ENCODE results near the gene BPHL.
"Not testable (repeated sequence)": the region's sequence is repeated elsewhere in the genome, so short reads cannot be mapped to it uniquely, and the experiment has no call there.

The BPHL gene

GRCh38 chr6:3171313-3172175, 53.0 kb downstream of the BPHL start:
- H3K27ac Mint-ChIP-seq; H3K4me1 Mint-ChIP-seq; H3K9me3 Mint-ChIP-seq; ATAC-seq; H3K36me3 Mint-ChIP-seq (ENCODE audit: low read depth); H3K27me3 Mint-ChIP-seq; DNase-seq; H3K4me3 Mint-ChIP-seq: not testable (repeated sequence)

GRCh38 chr6:3172789-3173188, 54.3 kb downstream of the BPHL start:
- DNase-seq; H3K27ac Mint-ChIP-seq; H3K27me3 Mint-ChIP-seq; H3K36me3 Mint-ChIP-seq (ENCODE audit: low read depth); ATAC-seq; H3K9me3 Mint-ChIP-seq; H3K4me1 Mint-ChIP-seq; H3K4me3 Mint-ChIP-seq: not testable (repeated sequence)

- not testable (repeated sequence) for ATAC-seq; H3K27ac Mint-ChIP-seq; H3K4me3 Mint-ChIP-seq; H3K9me3 Mint-ChIP-seq; H3K27me3 Mint-ChIP-seq; DNase-seq; H3K36me3 Mint-ChIP-seq (ENCODE audit: low read depth); H3K4me1 Mint-ChIP-seq
Observed at GRCh38 chr6:3173636-3174089, 55.2 kb downstream of the BPHL start.

- DNase-seq (no peak), ATAC-seq (no peak)
- no peaks in the 10 kb centered on the region for H3K36me3 Mint-ChIP-seq (ENCODE audit: low read depth)
- H3K27ac Mint-ChIP-seq, result no peak overlapping the region
- no peak overlapping the region for H3K4me3 Mint-ChIP-seq
- no peaks in the 10 kb centered on the region for H3K9me3 Mint-ChIP-seq
- peaks cover 4% of the 10 kb centered on the region for H3K4me1 Mint-ChIP-seq
- H3K27me3 Mint-ChIP-seq, result peaks cover 17% of the 10 kb centered on the region
Observed at GRCh38 chr6:3175715-3176402, 57.3 kb downstream of the BPHL start.

GRCh38 chr6:3176562-3177355, 58.2 kb downstream of the BPHL start:
- ATAC-seq (peak; percentile 94), DNase-seq (peak; percentile 28)
- no peak overlapping the region for H3K4me3 Mint-ChIP-seq
- H3K36me3 Mint-ChIP-seq (ENCODE audit: low read depth), result no peaks in the 10 kb centered on the region
- peaks cover 4% of the 10 kb centered on the region for H3K4me1 Mint-ChIP-seq
- H3K27ac Mint-ChIP-seq, result no peak overlapping the region
- H3K27me3 Mint-ChIP-seq, result peaks cover 19% of the 10 kb centered on the region
- no peaks in the 10 kb centered on the region for H3K9me3 Mint-ChIP-seq

- not testable (repeated sequence) for H3K4me1 Mint-ChIP-seq; ATAC-seq; H3K9me3 Mint-ChIP-seq; H3K36me3 Mint-ChIP-seq (ENCODE audit: low read depth); H3K27ac Mint-ChIP-seq; DNase-seq; H3K4me3 Mint-ChIP-seq
- peaks cover 19% of the 10 kb centered on the region for H3K27me3 Mint-ChIP-seq
Observed at GRCh38 chr6:3178666-3179065, 60.2 kb downstream of the BPHL start.

- H3K4me3 Mint-ChIP-seq, result peak overlapping the region; percentile 57
- H3K4me1 Mint-ChIP-seq; ATAC-seq; DNase-seq; H3K36me3 Mint-ChIP-seq (ENCODE audit: low read depth); H3K9me3 Mint-ChIP-seq; H3K27ac Mint-ChIP-seq: not testable (repeated sequence)
- H3K27me3 Mint-ChIP-seq, result peaks cover 25% of the 10 kb centered on the region
Observed at GRCh38 chr6:3179945-3180344, 61.4 kb downstream of the BPHL start.

- no peak for ATAC-seq
- H3K4me3 Mint-ChIP-seq, result no peak overlapping the region
- no peak for DNase-seq
- peaks cover 27% of the 10 kb centered on the region for H3K27me3 Mint-ChIP-seq
- no peaks in the 10 kb centered on the region for H3K9me3 Mint-ChIP-seq
- H3K36me3 Mint-ChIP-seq (ENCODE audit: low read depth), result no peaks in the 10 kb centered on the region
- peaks cover 4% of the 10 kb centered on the region for H3K4me1 Mint-ChIP-seq
- H3K27ac Mint-ChIP-seq, result no peak overlapping the region
Observed at GRCh38 chr6:3181105-3181504, 62.6 kb downstream of the BPHL start.

- DNase-seq (no peak), ATAC-seq (no peak)
- no peaks in the 10 kb centered on the region for H3K9me3 Mint-ChIP-seq
- H3K27me3 Mint-ChIP-seq, result peaks cover 27% of the 10 kb centered on the region
- no peaks in the 10 kb centered on the region for H3K4me1 Mint-ChIP-seq
- H3K27ac Mint-ChIP-seq, result no peak overlapping the region
- H3K36me3 Mint-ChIP-seq (ENCODE audit: low read depth), result no peaks in the 10 kb centered on the region
- no peak overlapping the region for H3K4me3 Mint-ChIP-seq
Observed at GRCh38 chr6:3183066-3183465, 64.6 kb downstream of the BPHL start.

- H3K36me3 Mint-ChIP-seq (ENCODE audit: low read depth), result no peaks in the 10 kb centered on the region
- H3K27ac Mint-ChIP-seq, result no peak overlapping the region
- DNase-seq (no peak), ATAC-seq (no peak)
- H3K4me3 Mint-ChIP-seq, result no peak overlapping the region
- H3K9me3 Mint-ChIP-seq, result no peaks in the 10 kb centered on the region
- peaks cover 19% of the 10 kb centered on the region for H3K27me3 Mint-ChIP-seq
- H3K4me1 Mint-ChIP-seq, result no peaks in the 10 kb centered on the region
Observed at GRCh38 chr6:3186974-3187382, 68.5 kb downstream of the BPHL start.

- Mint-ChIP-seq H3K4me1 (no peaks in the 10 kb centered on the region), H3K9me3 (no peaks in the 10 kb centered on the region), H3K27ac (no peak overlapping the region), H3K4me3 (no peak overlapping the region), H3K27me3 (peaks cover 21% of the 10 kb centered on the region), H3K36me3 (ENCODE audit: low read depth) (no peaks in the 10 kb centered on the region)
- no peak for ATAC-seq
- DNase-seq, result no peak
Observed at GRCh38 chr6:3188262-3188661, 69.8 kb downstream of the BPHL start.

GRCh38 chr6:3189192-3189591, 70.7 kb downstream of the BPHL start:
- not testable (repeated sequence) for ATAC-seq; H3K27ac Mint-ChIP-seq; H3K4me3 Mint-ChIP-seq; H3K9me3 Mint-ChIP-seq; H3K4me1 Mint-ChIP-seq; DNase-seq; H3K36me3 Mint-ChIP-seq (ENCODE audit: low read depth)
- peaks cover 21% of the 10 kb centered on the region for H3K27me3 Mint-ChIP-seq

- Mint-ChIP-seq H3K9me3 (no peaks in the 10 kb centered on the region), H3K36me3 (ENCODE audit: low read depth) (no peaks in the 10 kb centered on the region), H3K4me3 (no peak overlapping the region), H3K27me3 (peaks cover 16% of the 10 kb centered on the region), H3K4me1 (no peaks in the 10 kb centered on the region), H3K27ac (no peak overlapping the region)
- ATAC-seq (no peak), DNase-seq (no peak)
Observed at GRCh38 chr6:3190056-3190455, 71.5 kb downstream of the BPHL start.

GRCh38 chr6:3190779-3191178, 72.3 kb downstream of the BPHL start:
- no peak overlapping the region for H3K4me3 Mint-ChIP-seq
- H3K36me3 Mint-ChIP-seq (ENCODE audit: low read depth), result no peaks in the 10 kb centered on the region
- no peak for DNase-seq
- peaks cover 10% of the 10 kb centered on the region for H3K27me3 Mint-ChIP-seq
- H3K4me1 Mint-ChIP-seq, result no peaks in the 10 kb centered on the region
- H3K9me3 Mint-ChIP-seq, result no peaks in the 10 kb centered on the region
- no peak overlapping the region for H3K27ac Mint-ChIP-seq
- ATAC-seq, result no peak
